Spleen (tissue), 11 donors: Measurements from ENCODE around the gene ERBB4. TPM values are rescaled to one million over a fixed set of nuclear protein-coding genes. Genes with fewer than 3 reads are reported as not detected.

Experiments
- DNase-seq: peaks from one replicate; pipeline ENCODE4 v3.0.0-alpha.2; 2020
- H3K27ac ChIP-seq, 8 donors: fragments of 200-600 bp; sonication (generic) in 7 of 8; 1 replicate in 4 of 8; 2 replicates in 4 of 8; pipeline versions ENCODE4 v1.5.0 to v1.8.0; 2016 to 2021; ENCODE audit warnings: inconsistent platforms in 4 of 8, mild to moderate bottlenecking in 4 of 8, moderate library complexity in 1 of 8
- H3K27me3 ChIP-seq, 7 donors: fragments of 200-600 bp; sonication (generic) in 6 of 7; replicated peaks in 1 of 7; 1 replicate in 4 of 7; 2 replicates in 3 of 7; pipeline versions ENCODE4 v1.5.0 to v1.8.0; 2016 to 2021; ENCODE audit warnings: inconsistent platforms in 3 of 7, mild to moderate bottlenecking in 1 of 7
- H3K36me3 ChIP-seq, 6 donors: fragments of 200-600 bp; sonication (generic) in 5 of 6; 1 replicate in 4 of 6; 2 replicates in 2 of 6; pipeline versions ENCODE4 v1.5.0 to v1.8.0; 2016 to 2021; ENCODE audit warnings: inconsistent platforms in 2 of 6
- H3K4me1 ChIP-seq, 6 donors: fragments of 200-600 bp; sonication (generic) in 5 of 6; 1 replicate in 3 of 6; 2 replicates in 3 of 6; pipeline versions ENCODE4 v1.5.0 to v1.8.0; 2016 to 2021; ENCODE audit warnings: inconsistent platforms in 3 of 6
- H3K4me3 ChIP-seq, 8 donors: fragments of 200-600 bp; sonication (generic) in 7 of 8; 1 replicate in 4 of 8; 2 replicates in 4 of 8; pipeline versions ENCODE4 v1.5.0 to v1.8.0; 2016 to 2021; ENCODE audit warnings: inconsistent platforms in 4 of 8, mild to moderate bottlenecking in 4 of 8, moderate library complexity in 2 of 8
- H3K9me3 ChIP-seq, 8 donors: fragments of 200-600 bp; sonication (generic) in 7 of 8; 1 replicate in 4 of 8; 2 replicates in 4 of 8; pipeline versions ENCODE4 v1.5.0 to v1.8.0; 2016 to 2021; ENCODE audit warnings: inconsistent platforms in 4 of 8
- CTCF ChIP-seq, 11 experiments: fragments of 200-600 bp in 7 of 11; fragments of 450-650 bp in 4 of 11; sonication (generic) in 4 of 11; IDR thresholded peaks in 8 of 11; conservative IDR thresholded peaks in 3 of 11; 1 replicate in 7 of 11; 2 replicates in 4 of 11; pipeline versions ENCODE4 v1.4.0 to v1.8.0; 2016 to 2021; ENCODE audit warnings: antibody characterized with exemption in 11 of 11, inconsistent platforms in 4 of 11, mild to moderate bottlenecking in 1 of 11
- POLR2A ChIP-seq, 3 donors: fragments of 450-650 bp; IDR thresholded peaks; one replicate each; pipeline ENCODE4 v1.5.1; 2017; ENCODE audit warnings: antibody characterized with exemption in 3 of 3, mild to moderate bottlenecking in 1 of 3
- POLR2AphosphoS5 ChIP-seq, 3 donors: sonication (generic); formaldehyde crosslinking; IDR thresholded peaks; one replicate each; pipeline ENCODE4 v1.5.1; 2017; ENCODE audit warnings: antibody characterized with exemption in 3 of 3
- WGBS, 5 donors: extraction: QIAGEN DNeasy Blood & Tissue Kit in 3 of 5; methylation state at CpG; one replicate each; pipeline versions ENCODE4 v1.1.5 to v1.1.7; 2013 to 2018; 5-methylcytosine and 5-hydroxymethylcytosine counted together
- intact Hi-C: fragments of 100-400 bp; cut with DNase I; formaldehyde crosslinking; loops from one replicate; pipeline ENCODE4 v1.15.0; 2023; ENCODE audit warnings: low total_unique reads
- polyA plus RNA-seq, 3 donors: library from polyadenylated mRNA; stranded (reverse); fragments of 200-250 nt; gene quantifications; one replicate each; pipeline ENCODE4 v1.2.1, GENCODE V29; 2013
- total RNA-seq, 7 donors: library from RNA; depleted of rRNA in 3 of 7; stranded (reverse); fragments of >200 nt in 3 of 7; fragmentation: NEBNext Ultra II Directional in 4 of 7; extraction: Animal tissue kit (Norgen Biotek cat#: 25700) in 4 of 7; gene quantifications; one replicate each; pipeline versions ENCODE4 v1.1.0 to v1.2.1, GENCODE V29; 2016 to 2021
- donor health status: healthy with polysubstance abuse.
- donor health status: DM: no; HTN: no; CAD: no; lungs with moderate emphysema.
- donor health status: DM: no; HTN: no; CAD: no.
- donor health status: Bipolar disorder and iron deficiency.
- donor health status: healthy.
- donor health status: DM: no; HTN: no; CAD: no.
- donor health status: DM: yes; HTN: yes; CAD: no.

The ERBB4 gene
- total and polyA plus RNA-seq, 10 donors, result under 0.01 to 1.4 (median 0.35) TPM

- WGBS, 5 donors, result 89 to 100% (median 91%) methylated on average over 1 of the region's 1 CpG
- H3K27me3 ChIP-seq, result no peaks in the 10 kb centered on the region
- no peak overlapping the region for H3K27ac ChIP-seq
- H3K36me3 ChIP-seq, result no peaks in the 10 kb centered on the region
- H3K4me1 ChIP-seq, result no peaks in the 10 kb centered on the region
- H3K4me3 ChIP-seq, result no peak overlapping the region
- no peak for DNase-seq
- intact Hi-C loops, result no loop called here
- no peak for TF ChIP-seq POLR2A (IDR thresholded peaks at IDR 0.05)
- TF ChIP-seq POLR2AphosphoS5 (IDR thresholded peaks at IDR 0.05), result no peak
- no peak for TF ChIP-seq CTCF (IDR thresholded peaks at IDR 0.05 in 8 of 11, conservative IDR thresholded peaks at IDR 0.05 in 3 of 11)
- no peaks in the 10 kb centered on the region for H3K9me3 ChIP-seq
Measured at GRCh38 chr2:211748339-211748738, 790.3 kb downstream of the ERBB4 start.

GRCh38 chr2:211745295-211746097, 793.1 kb downstream of the ERBB4 start:
- no peaks in the 10 kb centered on the region for H3K9me3 ChIP-seq
- H3K4me1 ChIP-seq, result no peaks in the 10 kb centered on the region
- H3K4me3 ChIP-seq, result no peak overlapping the region
- H3K27ac ChIP-seq, result no peak overlapping the region
- TF ChIP-seq CTCF (IDR thresholded peaks at IDR 0.05 in 8 of 11, conservative IDR thresholded peaks at IDR 0.05 in 3 of 11), result peak in 9 of 11 experiments; percentile 38 to 74 (median 56)
- no peak for TF ChIP-seq POLR2AphosphoS5 (IDR thresholded peaks at IDR 0.05)
- 40 to 48% (median 41%) methylated on average over 4 of the region's 4 CpGs for WGBS, 5 donors
- intact Hi-C loops, result no loop called here
- H3K36me3 ChIP-seq, result no peaks in the 10 kb centered on the region
- no peak for DNase-seq
- H3K27me3 ChIP-seq, result no peaks in the 10 kb centered on the region

GRCh38 chr2:211744379-211744778, 794.2 kb downstream of the ERBB4 start:
- H3K27me3 ChIP-seq, result no peaks in the 10 kb centered on the region
- TF ChIP-seq POLR2AphosphoS5 (IDR thresholded peaks at IDR 0.05) (no peak), POLR2A (IDR thresholded peaks at IDR 0.05) (no peak), CTCF (IDR thresholded peaks at IDR 0.05 in 8 of 11, conservative IDR thresholded peaks at IDR 0.05 in 3 of 11) (no peak)
- H3K36me3 ChIP-seq, result no peaks in the 10 kb centered on the region
- WGBS, 5 donors, result 71 to 80% (median 78%) methylated on average over 5 of the region's 5 CpGs
- H3K9me3 ChIP-seq, result no peaks in the 10 kb centered on the region
- H3K27ac ChIP-seq, result no peak overlapping the region
- intact Hi-C loops, result no loop called here
- H3K4me3 ChIP-seq, result no peak overlapping the region
- no peaks in the 10 kb centered on the region for H3K4me1 ChIP-seq
- DNase-seq, result no peak

GRCh38 chr2:211741966-211742365, 796.6 kb downstream of the ERBB4 start:
- Histone ChIP-seq H3K4me3 (no peak overlapping the region), H3K27ac (no peak overlapping the region), H3K4me1 (no peaks in the 10 kb centered on the region), H3K36me3 (no peaks in the 10 kb centered on the region), H3K9me3 (no peaks in the 10 kb centered on the region), H3K27me3 (no peaks in the 10 kb centered on the region)
- intact Hi-C loops, result no loop called here
- no peak for TF ChIP-seq CTCF (IDR thresholded peaks at IDR 0.05 in 8 of 11, conservative IDR thresholded peaks at IDR 0.05 in 3 of 11)
- TF ChIP-seq POLR2AphosphoS5 (IDR thresholded peaks at IDR 0.05), result no peak
- TF ChIP-seq POLR2A (IDR thresholded peaks at IDR 0.05), result no peak
- DNase-seq, result no peak
- WGBS, 5 donors, result 87 to 94% (median 89%) methylated on average over 4 of the region's 4 CpGs
